Esophagus squamous epithelium (tissue), 5 donors: ENCODE results near the gene ERVH48-1. TPM values are rescaled to one million over a fixed set of nuclear protein-coding genes. Genes with fewer than 3 reads are reported as not detected.
A peak's percentile ranks its signal among the peaks of the same experiment; 100 is the strongest.
"Not testable (repeated sequence)": the region's sequence is repeated elsewhere in the genome, so short reads cannot be mapped to it uniquely, and the experiment has no call there.

ENCODE experiments used
- DNase-seq: peaks from one replicate; lab custom pipeline; 2025; lab: John Stamatoyannopoulos, UW
- H3K27ac ChIP-seq, 4 donors: fragments of 200-600 bp; sonication (generic); one replicate each; pipeline ENCODE4 v1.5.1; 2016 to 2019; ENCODE audit warnings: mild to moderate bottlenecking in 1 of 4
- H3K27me3 ChIP-seq, 4 donors: fragments of 200-600 bp; sonication (generic); 1 replicate in 3 of 4; 2 replicates in 1 of 4; pipeline versions ENCODE4 v1.5.1 to v1.6.0; 2017 to 2021; ENCODE audit warnings: antibody characterized with exemption in 1 of 4
- H3K36me3 ChIP-seq, 3 donors: fragments of 200-600 bp; sonication (generic); one replicate each; pipeline ENCODE4 v1.5.1; 2016 to 2019
- H3K4me1 ChIP-seq, 3 donors: fragments of 200-600 bp; sonication (generic); one replicate each; pipeline ENCODE4 v1.5.1; 2017 to 2019
- H3K4me3 ChIP-seq, 4 donors: fragments of 200-600 bp; sonication (generic); 1 replicate in 3 of 4; 2 replicates in 1 of 4; pipeline ENCODE4 v1.5.1; 2016 to 2019; ENCODE audit warnings: mild to moderate bottlenecking in 2 of 4, moderate library complexity in 1 of 4
- H3K9me3 ChIP-seq, 3 donors: fragments of 200-600 bp; sonication (generic); one replicate each; pipeline ENCODE4 v1.5.1; 2016 to 2019
- CTCF ChIP-seq, 6 experiments: fragments of 450-650 bp in 4 of 6; fragments of 200-600 bp in 2 of 6; sonication (generic) in 2 of 6; IDR thresholded peaks; one replicate each; pipeline ENCODE4 v1.5.1; 2016 to 2019; ENCODE audit warnings: antibody characterized with exemption in 6 of 6, mild to moderate bottlenecking in 4 of 6, moderate library complexity in 4 of 6
- POLR2A ChIP-seq, 4 donors: fragments of 450-650 bp; IDR thresholded peaks; one replicate each; pipeline ENCODE4 v1.6.1; 2017; ENCODE audit warnings: antibody characterized with exemption in 4 of 4, mild to moderate bottlenecking in 4 of 4, moderate library complexity in 3 of 4
- WGBS, 2 donors: methylation state at CpG; one replicate each; pipeline ENCODE4 v1.1.5; 2018; 5-methylcytosine and 5-hydroxymethylcytosine counted together
- intact Hi-C: fragments of 100-400 bp; cut with DNase I; formaldehyde crosslinking; loops from one replicate; pipeline ENCODE4 v1.15.0; 2022
- total RNA-seq, 4 donors: library from RNA; depleted of rRNA; stranded (reverse); fragments of >200 nt; gene quantifications; one replicate each; pipeline ENCODE4 v1.1.0, GENCODE V29; 2016
- donor health status: DM: yes; HTN: yes; CAD: no.

ERVH48-1 gene
- total RNA-seq, 4 donors from 2014 or later = 0.19 TPM; not detected in 3

- no peak overlapping the region for H3K4me3 ChIP-seq
Measured at GRCh38 chr21:42942244-42942643, 16.8 kb upstream of the ERVH48-1 start.

GRCh38 chr21:42941696-42942085, 16.3 kb upstream of the ERVH48-1 start:
- Histone ChIP-seq H3K4me1 (peaks cover 7 to 27% (median 8%) of the 10 kb centered on the region in 3 donors), H3K27me3 (no peaks in the 10 kb centered on the region), H3K27ac (peak overlapping the region in 1 of 4 donors; percentile 13), H3K36me3 (no peaks in the 10 kb centered on the region), H3K4me3 (no peak overlapping the region), H3K9me3 (no peaks in the 10 kb centered on the region)
- intact Hi-C loops = no loop called here
- 51 to 73% methylated on average over 4 to 6 of the region's 6 CpGs for WGBS, 2 donors
- DNase-seq = no peak
- no peak for TF ChIP-seq POLR2A (IDR thresholded peaks at IDR 0.05)
- TF ChIP-seq CTCF (IDR thresholded peaks at IDR 0.05) = no peak

More at GRCh38 chr21:42942244-42942643, 16.8 kb upstream of the ERVH48-1 start:
- WGBS, 2 donors = 27 to 69% methylated on average over 6 of the region's 6 CpGs
- Histone ChIP-seq H3K9me3 (no peaks in the 10 kb centered on the region), H3K4me1 (peaks cover 7 to 27% (median 8%) of the 10 kb centered on the region in 3 donors), H3K27ac (peak overlapping the region in 2 of 4 donors; percentile 13 to 26), H3K36me3 (no peaks in the 10 kb centered on the region), H3K27me3 (no peaks in the 10 kb centered on the region)
- no peak for DNase-seq
- TF ChIP-seq POLR2A (IDR thresholded peaks at IDR 0.05) (no peak), CTCF (IDR thresholded peaks at IDR 0.05) (no peak)
- intact Hi-C loops = no loop called here

- peak overlapping the region in 2 of 4 donors; percentile 10 to 12 for H3K4me3 ChIP-seq
- H3K36me3 ChIP-seq = no peaks in the 10 kb centered on the region
- intact Hi-C loops = no loop called here
- no peak for DNase-seq
- peak overlapping the region; percentile 7 to 81 (median 53) for H3K27ac ChIP-seq
- TF ChIP-seq POLR2A (IDR thresholded peaks at IDR 0.05) (no peak), CTCF (IDR thresholded peaks at IDR 0.05) (no peak)
- H3K4me1 ChIP-seq = peaks cover 7 to 43% (median 8%) of the 10 kb centered on the region in 3 donors
- 20 to 33% methylated on average over 16 of the region's 16 CpGs for WGBS, 2 donors
- no peaks in the 10 kb centered on the region for H3K9me3 ChIP-seq
- H3K27me3 ChIP-seq = no peaks in the 10 kb centered on the region
Measured at GRCh38 chr21:42939582-42940413, 14.4 kb upstream of the ERVH48-1 start.

GRCh38 chr21:42938606-42938995, 13.2 kb upstream of the ERVH48-1 start:
- H3K27me3 ChIP-seq, H3K36me3 ChIP-seq, H3K9me3 ChIP-seq, H3K4me3 ChIP-seq, intact Hi-C loops, DNase-seq, H3K27ac ChIP-seq: not testable (repeated sequence)
- 80 to 94% methylated on average over 5 to 6 of the region's 6 CpGs for WGBS, 2 donors
- peaks cover 7 to 55% (median 8%) of the 10 kb centered on the region in 3 donors for H3K4me1 ChIP-seq

GRCh38 chr21:42937960-42938605, 12.7 kb upstream of the ERVH48-1 start:
- peaks cover 7 to 60% (median 8%) of the 10 kb centered on the region in 3 donors for H3K4me1 ChIP-seq
- intact Hi-C loops = no loop called here
- H3K27me3 ChIP-seq = no peaks in the 10 kb centered on the region
- H3K36me3 ChIP-seq = no peaks in the 10 kb centered on the region
- H3K27ac ChIP-seq = no peak overlapping the region
- WGBS, 2 donors = 79 to 84% methylated on average over 18 to 21 of the region's 21 CpGs
- no peaks in the 10 kb centered on the region for H3K9me3 ChIP-seq
- TF ChIP-seq POLR2A (IDR thresholded peaks at IDR 0.05) (no peak), CTCF (IDR thresholded peaks at IDR 0.05) (no peak)
- no peak for DNase-seq
- no peak overlapping the region for H3K4me3 ChIP-seq

- 64 to 78% methylated on average over 9 to 11 of the region's 16 CpGs for WGBS, 2 donors
Measured at GRCh38 chr21:42937034-42937940, 11.9 kb upstream of the ERVH48-1 start.

GRCh38 chr21:42936360-42936759, 10.9 kb upstream of the ERVH48-1 start:
- H3K27me3 ChIP-seq, intact Hi-C loops, DNase-seq, H3K4me3 ChIP-seq, H3K9me3 ChIP-seq, H3K36me3 ChIP-seq: not testable (repeated sequence)
- Histone ChIP-seq H3K4me1 (peaks cover 7 to 69% (median 8%) of the 10 kb centered on the region in 3 donors), H3K27ac (peak overlapping the region in 1 of 4 donors; percentile 66)
- 80 to 92% methylated on average over 3 to 5 of the region's 5 CpGs for WGBS, 2 donors

More at GRCh38 chr21:42937034-42937940, 11.9 kb upstream of the ERVH48-1 start:
- H3K9me3 ChIP-seq, H3K27ac ChIP-seq, DNase-seq, H3K36me3 ChIP-seq, intact Hi-C loops, H3K4me3 ChIP-seq, H3K27me3 ChIP-seq: not testable (repeated sequence)
- H3K4me1 ChIP-seq = peaks cover 7 to 68% (median 8%) of the 10 kb centered on the region in 3 donors
